ENCODE data around the gene NUFIP2. TPM values are rescaled to one million over a fixed set of nuclear protein-coding genes. Genes with fewer than 3 reads are reported as not detected.

The NUFIP2 gene
- total RNA-seq, 3 donors from 2014 or later = 45.3 to 47.5 (median 45.9) TPM

GRCh38 chr17:29215717-29216116 lies 78.2 kb downstream of the NUFIP2 start:
- intact Hi-C loops (cut with DNase I, micrococcal nuclease) = loop anchor here (5.0 kb wide), 2 partner anchors 63 to 68 kb away; no protein-coding TSS in a partner anchor

DNA sequence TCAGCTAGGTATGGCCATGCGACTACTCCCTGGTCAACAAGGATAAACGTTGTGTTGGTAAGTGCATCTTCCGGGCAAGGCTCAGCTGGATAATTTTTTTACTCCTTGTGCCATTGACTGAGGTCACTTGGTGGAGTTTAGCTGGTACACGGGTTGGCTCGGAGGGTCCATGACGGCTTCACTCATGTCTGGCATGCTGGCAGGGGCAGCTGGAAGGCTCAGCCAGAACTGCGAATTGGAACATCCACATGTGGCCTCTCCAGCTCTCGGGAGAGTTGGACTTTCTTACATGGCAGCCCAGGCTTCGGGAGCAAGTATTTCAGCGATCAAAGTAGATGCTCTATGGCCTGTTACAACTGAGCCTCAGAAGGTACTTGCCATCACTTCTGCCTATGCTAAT lies 78.8 kb downstream of the NUFIP2 start:
- intact Hi-C loops (cut with DNase I, micrococcal nuclease) = loop anchor here (5.0 kb wide), 2 partner anchors 63 to 68 kb away; no protein-coding TSS in a partner anchor
- Histone ChIP-seq H3K36me3 (ENCODE audit: low read depth) (no peaks in the 10 kb centered on the region), H3K4me3 (no peak overlapping the region), H3K9me3 (no peaks in the 10 kb centered on the region), H3K4me1 (ENCODE audit: low read depth) (peaks cover 7% of the 10 kb centered on the region)
- TF ChIP-seq, protein P1, sequence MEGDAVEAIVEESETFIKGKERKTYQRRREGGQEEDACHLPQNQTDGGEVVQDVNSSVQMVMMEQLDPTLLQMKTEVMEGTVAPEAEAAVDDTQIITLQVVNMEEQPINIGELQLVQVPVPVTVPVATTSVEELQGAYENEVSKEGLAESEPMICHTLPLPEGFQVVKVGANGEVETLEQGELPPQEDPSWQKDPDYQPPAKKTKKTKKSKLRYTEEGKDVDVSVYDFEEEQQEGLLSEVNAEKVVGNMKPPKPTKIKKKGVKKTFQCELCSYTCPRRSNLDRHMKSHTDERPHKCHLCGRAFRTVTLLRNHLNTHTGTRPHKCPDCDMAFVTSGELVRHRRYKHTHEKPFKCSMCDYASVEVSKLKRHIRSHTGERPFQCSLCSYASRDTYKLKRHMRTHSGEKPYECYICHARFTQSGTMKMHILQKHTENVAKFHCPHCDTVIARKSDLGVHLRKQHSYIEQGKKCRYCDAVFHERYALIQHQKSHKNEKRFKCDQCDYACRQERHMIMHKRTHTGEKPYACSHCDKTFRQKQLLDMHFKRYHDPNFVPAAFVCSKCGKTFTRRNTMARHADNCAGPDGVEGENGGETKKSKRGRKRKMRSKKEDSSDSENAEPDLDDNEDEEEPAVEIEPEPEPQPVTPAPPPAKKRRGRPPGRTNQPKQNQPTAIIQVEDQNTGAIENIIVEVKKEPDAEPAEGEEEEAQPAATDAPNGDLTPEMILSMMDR (IDR thresholded peaks at IDR 0.05) = no peak
- ATAC-seq (no peak), DNase-seq (no peak)

More at GRCh38 chr17:29215717-29216116, 78.2 kb downstream of the NUFIP2 start:
- H3K9me3 ChIP-seq = no peaks in the 10 kb centered on the region
- no peak for ATAC-seq
- no peak for DNase-seq
- peaks cover 7% of the 10 kb centered on the region for H3K4me1 ChIP-seq (ENCODE audit: low read depth)
- no peaks in the 10 kb centered on the region for H3K36me3 ChIP-seq (ENCODE audit: low read depth)
- no peak overlapping the region for H3K4me3 ChIP-seq
- TF ChIP-seq, protein P1 (IDR thresholded peaks at IDR 0.05) = no peak

- DNase-seq (no peak), ATAC-seq (no peak)
- intact Hi-C loops (cut with DNase I, micrococcal nuclease) = loop anchor here (5.0 kb wide), 2 partner anchors 62 to 67 kb away; no protein-coding TSS in a partner anchor
- Histone ChIP-seq H3K9me3 (no peaks in the 10 kb centered on the region), H3K36me3 (ENCODE audit: low read depth) (no peaks in the 10 kb centered on the region), H3K4me3 (no peak overlapping the region), H3K4me1 (ENCODE audit: low read depth) (peaks cover 3% of the 10 kb centered on the region)
- TF ChIP-seq, protein P1 (IDR thresholded peaks at IDR 0.05) = no peak
Measured at GRCh38 chr17:29214215-29215146, 79.5 kb downstream of the NUFIP2 start.

DNA sequence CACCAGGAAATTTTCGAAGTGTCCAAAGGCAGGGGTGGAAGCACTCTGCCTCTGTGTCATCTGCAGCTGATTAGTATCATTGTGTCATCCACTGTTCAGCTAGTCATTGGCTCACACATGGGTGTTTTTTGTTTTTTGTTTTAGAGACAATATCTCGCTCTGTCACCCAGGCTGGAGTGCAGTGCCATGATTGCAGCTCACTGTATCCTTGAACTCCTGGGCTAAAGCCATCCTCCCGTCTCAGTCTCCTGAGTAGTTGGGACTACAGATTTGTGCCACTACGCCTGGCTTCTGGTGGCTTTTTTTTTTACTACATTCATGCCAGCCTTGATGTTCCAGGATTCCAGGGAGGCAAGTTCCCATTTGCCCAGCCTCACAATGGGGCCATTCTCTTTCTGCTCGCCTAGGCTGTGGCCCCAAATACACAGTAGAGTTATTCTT lies 81.2 kb downstream of the NUFIP2 start:
- TF ChIP-seq, protein P1 (IDR thresholded peaks at IDR 0.05) = no peak
- Histone ChIP-seq H3K36me3 (ENCODE audit: low read depth) (no peaks in the 10 kb centered on the region), H3K4me1 (ENCODE audit: low read depth) (no peaks in the 10 kb centered on the region), H3K9me3 (no peaks in the 10 kb centered on the region), H3K4me3 (no peak overlapping the region)
- ATAC-seq (no peak), DNase-seq (no peak)
- intact Hi-C loops (cut with DNase I, micrococcal nuclease) = no loop called here

GRCh38 chr17:29212094-29212631 lies 81.8 kb downstream of the NUFIP2 start:
- TF ChIP-seq, protein P1 (IDR thresholded peaks at IDR 0.05) = no peak
- no peak for DNase-seq
- Histone ChIP-seq H3K4me1 (ENCODE audit: low read depth) (no peaks in the 10 kb centered on the region), H3K4me3 (no peak overlapping the region), H3K9me3 (no peaks in the 10 kb centered on the region), H3K36me3 (ENCODE audit: low read depth) (no peaks in the 10 kb centered on the region)
- ATAC-seq = no peak
- intact Hi-C loops (cut with DNase I, micrococcal nuclease) = no loop called here
